Measurements from ENCODE around the gene FAM120AOS.

The FAM120AOS gene

GRCh38 chr9:93466416-93467061, 13.2 kb upstream of the FAM120AOS start:
- Histone ChIP-seq H3K36me3 (ENCODE audit: control insufficient read depth, insufficient read depth, low read length) (no peaks in the 10 kb centered on the region), H3K4me1 (ENCODE audit: control insufficient read depth, insufficient read depth, low read length) (peaks cover 69% of the 10 kb centered on the region), H3K9ac (ENCODE audit: low read length) (peak overlapping the region; percentile 53), H3K27me3 (ENCODE audit: control insufficient read depth, insufficient read depth, low read length) (no peaks in the 10 kb centered on the region), H3K4me3 (ENCODE audit: low read length) (no peak overlapping the region), H3K9me3 (ENCODE audit: control insufficient read depth, low read length) (no peaks in the 10 kb centered on the region)

- H3K36me3 ChIP-seq (ENCODE audit: control insufficient read depth, insufficient read depth, low read length) = no peaks in the 10 kb centered on the region
- peaks cover 71% of the 10 kb centered on the region for H3K4me1 ChIP-seq (ENCODE audit: control insufficient read depth, insufficient read depth, low read length)
- H3K4me3 ChIP-seq (ENCODE audit: low read length) = no peak overlapping the region
- peak overlapping the region; percentile 53 for H3K9ac ChIP-seq (ENCODE audit: low read length)
- H3K9me3 ChIP-seq (ENCODE audit: control insufficient read depth, low read length) = no peaks in the 10 kb centered on the region
- H3K27me3 ChIP-seq (ENCODE audit: control insufficient read depth, insufficient read depth, low read length) = no peaks in the 10 kb centered on the region
Measured at GRCh38 chr9:93465855-93466254, 12.5 kb upstream of the FAM120AOS start.

- peak overlapping the region; percentile 37 for H3K9ac ChIP-seq (ENCODE audit: low read length)
- no peaks in the 10 kb centered on the region for H3K27me3 ChIP-seq (ENCODE audit: control insufficient read depth, insufficient read depth, low read length)
- peaks cover 68% of the 10 kb centered on the region for H3K4me1 ChIP-seq (ENCODE audit: control insufficient read depth, insufficient read depth, low read length)
- no peaks in the 10 kb centered on the region for H3K9me3 ChIP-seq (ENCODE audit: control insufficient read depth, low read length)
- no peaks in the 10 kb centered on the region for H3K36me3 ChIP-seq (ENCODE audit: control insufficient read depth, insufficient read depth, low read length)
- H3K4me3 ChIP-seq (ENCODE audit: low read length) = no peak overlapping the region
Measured at GRCh38 chr9:93464876-93465275, 11.5 kb upstream of the FAM120AOS start.

DNA sequence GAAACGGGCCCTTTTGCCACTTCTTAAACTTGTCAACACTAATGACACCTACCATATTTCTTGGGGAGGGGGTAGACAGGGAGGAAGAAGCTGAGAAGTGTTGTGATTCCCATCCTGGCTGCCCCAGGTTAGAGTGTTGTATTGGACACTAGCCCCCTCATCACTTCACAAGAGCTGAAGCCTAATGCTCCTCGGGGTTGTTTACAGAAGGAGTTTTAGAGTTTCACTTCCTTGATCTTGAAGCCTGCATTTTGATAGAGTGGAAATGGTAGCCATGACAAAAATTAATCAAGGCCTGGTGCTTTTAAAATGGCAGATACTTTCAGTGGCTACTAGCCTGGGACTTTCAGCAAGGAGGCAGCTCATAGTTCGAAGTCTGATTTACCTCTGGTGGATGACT, 11.0 kb upstream of the FAM120AOS start:
- Histone ChIP-seq H3K4me3 (ENCODE audit: low read length) (no peak overlapping the region), H3K36me3 (ENCODE audit: control insufficient read depth, insufficient read depth, low read length) (no peaks in the 10 kb centered on the region), H3K9me3 (ENCODE audit: control insufficient read depth, low read length) (no peaks in the 10 kb centered on the region), H3K27me3 (ENCODE audit: control insufficient read depth, insufficient read depth, low read length) (no peaks in the 10 kb centered on the region), H3K4me1 (ENCODE audit: control insufficient read depth, insufficient read depth, low read length) (peaks cover 67% of the 10 kb centered on the region), H3K9ac (ENCODE audit: low read length) (peak overlapping the region; percentile 37)

DNA sequence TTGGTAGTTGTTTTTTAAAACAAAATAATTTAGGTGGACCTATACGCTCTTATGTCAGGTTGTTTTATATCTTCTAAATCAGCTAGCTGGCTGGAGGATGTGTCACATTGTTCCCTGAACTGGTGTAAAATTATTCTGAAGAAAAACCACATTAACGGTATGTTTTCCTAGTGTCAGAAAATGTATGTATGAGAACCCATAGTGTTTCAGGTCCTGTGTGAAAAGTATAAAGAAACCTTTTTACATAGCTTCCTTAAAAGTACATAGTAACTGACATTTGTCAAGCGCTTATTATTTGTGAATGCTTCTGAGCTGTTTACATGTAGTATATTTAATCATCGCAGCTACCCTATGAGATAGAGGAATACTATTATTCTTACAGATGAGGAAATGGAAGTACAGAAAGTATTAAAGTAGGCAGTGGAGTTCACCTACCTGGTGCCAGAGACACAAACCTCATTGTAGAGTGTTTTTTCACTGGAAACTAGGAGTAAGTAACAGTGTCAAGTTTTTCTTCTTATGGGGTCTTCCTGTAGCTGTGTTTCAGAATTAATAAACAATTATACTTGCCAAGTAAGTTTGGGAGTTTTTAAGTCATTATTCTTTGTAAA, 10.4 kb upstream of the FAM120AOS start:
- Histone ChIP-seq H3K4me1 (ENCODE audit: control insufficient read depth, insufficient read depth, low read length) (peaks cover 67% of the 10 kb centered on the region), H3K9me3 (ENCODE audit: control insufficient read depth, low read length) (no peaks in the 10 kb centered on the region), H3K27me3 (ENCODE audit: control insufficient read depth, insufficient read depth, low read length) (no peaks in the 10 kb centered on the region), H3K4me3 (ENCODE audit: low read length) (no peak overlapping the region), H3K9ac (ENCODE audit: low read length) (peak overlapping the region; percentile 37), H3K36me3 (ENCODE audit: control insufficient read depth, insufficient read depth, low read length) (no peaks in the 10 kb centered on the region)

GRCh38 chr9:93461821-93462220, 8.4 kb upstream of the FAM120AOS start:
- Histone ChIP-seq H3K4me1 (ENCODE audit: control insufficient read depth, insufficient read depth, low read length) (peaks cover 62% of the 10 kb centered on the region), H3K36me3 (ENCODE audit: control insufficient read depth, insufficient read depth, low read length) (no peaks in the 10 kb centered on the region), H3K9ac (ENCODE audit: low read length) (no peak overlapping the region), H3K27me3 (ENCODE audit: control insufficient read depth, insufficient read depth, low read length) (no peaks in the 10 kb centered on the region), H3K9me3 (ENCODE audit: control insufficient read depth, low read length) (no peaks in the 10 kb centered on the region), H3K4me3 (ENCODE audit: low read length) (no peak overlapping the region)

DNA sequence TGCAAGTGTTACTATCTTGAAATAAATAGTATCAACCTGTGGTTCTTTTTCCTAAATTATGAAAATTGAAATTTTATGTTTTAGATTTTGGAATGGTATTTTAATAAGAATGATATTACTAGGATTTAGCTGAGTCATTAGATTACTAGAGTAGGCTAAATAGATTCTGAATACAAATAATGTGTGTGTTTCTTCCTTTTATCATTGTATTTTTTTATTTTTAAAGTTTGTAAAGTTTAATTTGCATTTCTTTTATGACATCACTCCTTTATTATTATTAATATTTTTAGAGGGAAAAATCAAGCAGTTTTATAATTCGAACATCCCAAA, 8.0 kb upstream of the FAM120AOS start:
- H3K9me3 ChIP-seq (ENCODE audit: control insufficient read depth, low read length) = no peaks in the 10 kb centered on the region
- H3K4me1 ChIP-seq (ENCODE audit: control insufficient read depth, insufficient read depth, low read length) = peaks cover 58% of the 10 kb centered on the region
- no peaks in the 10 kb centered on the region for H3K36me3 ChIP-seq (ENCODE audit: control insufficient read depth, insufficient read depth, low read length)

GRCh38 chr9:93460689-93461413, 7.5 kb upstream of the FAM120AOS start:
- no peak overlapping the region for H3K4me3 ChIP-seq (ENCODE audit: low read length)
- no peaks in the 10 kb centered on the region for H3K36me3 ChIP-seq (ENCODE audit: control insufficient read depth, insufficient read depth, low read length)
- no peaks in the 10 kb centered on the region for H3K27me3 ChIP-seq (ENCODE audit: control insufficient read depth, insufficient read depth, low read length)
- H3K9ac ChIP-seq (ENCODE audit: low read length) = no peak overlapping the region
- no peaks in the 10 kb centered on the region for H3K9me3 ChIP-seq (ENCODE audit: control insufficient read depth, low read length)
- H3K4me1 ChIP-seq (ENCODE audit: control insufficient read depth, insufficient read depth, low read length) = peaks cover 52% of the 10 kb centered on the region

More for the DNA sequence above, 8.0 kb upstream of the FAM120AOS start:
- Histone ChIP-seq H3K9ac (ENCODE audit: low read length) (no peak overlapping the region), H3K27me3 (ENCODE audit: control insufficient read depth, insufficient read depth, low read length) (no peaks in the 10 kb centered on the region), H3K4me3 (ENCODE audit: low read length) (no peak overlapping the region)

- no peaks in the 10 kb centered on the region for H3K9me3 ChIP-seq (ENCODE audit: control insufficient read depth, low read length)
- no peaks in the 10 kb centered on the region for H3K27me3 ChIP-seq (ENCODE audit: control insufficient read depth, insufficient read depth, low read length)
- H3K4me3 ChIP-seq (ENCODE audit: low read length) = no peak overlapping the region
- H3K36me3 ChIP-seq (ENCODE audit: control insufficient read depth, insufficient read depth, low read length) = no peaks in the 10 kb centered on the region
- H3K9ac ChIP-seq (ENCODE audit: low read length) = no peak overlapping the region
- peaks cover 39% of the 10 kb centered on the region for H3K4me1 ChIP-seq (ENCODE audit: control insufficient read depth, insufficient read depth, low read length)
Measured at GRCh38 chr9:93459432-93459847, 6.1 kb upstream of the FAM120AOS start.

DNA sequence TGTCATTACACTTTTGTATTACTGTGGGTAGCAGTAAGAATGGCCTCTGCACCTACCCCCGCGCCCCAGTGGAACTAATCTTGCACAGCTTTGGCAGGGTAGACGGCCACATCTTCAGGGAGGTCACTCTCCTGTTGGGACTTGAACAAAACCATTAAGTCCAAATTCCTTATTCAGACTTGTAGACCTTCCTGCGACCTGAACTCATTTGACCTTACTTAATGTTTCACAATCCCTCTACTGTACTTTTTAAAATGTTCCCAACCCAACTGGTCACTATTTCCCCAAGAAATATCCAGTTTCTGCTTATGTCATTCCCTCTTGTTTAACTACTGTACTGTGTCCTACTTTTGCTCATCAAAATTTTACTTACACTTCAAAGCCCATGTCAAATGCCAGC, 5.3 kb upstream of the FAM120AOS start:
- H3K36me3 ChIP-seq (ENCODE audit: control insufficient read depth, insufficient read depth, low read length) = no peaks in the 10 kb centered on the region
- no peak overlapping the region for H3K9ac ChIP-seq (ENCODE audit: low read length)
- no peak overlapping the region for H3K4me3 ChIP-seq (ENCODE audit: low read length)
- no peaks in the 10 kb centered on the region for H3K9me3 ChIP-seq (ENCODE audit: control insufficient read depth, low read length)
- H3K27me3 ChIP-seq (ENCODE audit: control insufficient read depth, insufficient read depth, low read length) = no peaks in the 10 kb centered on the region
- peaks cover 32% of the 10 kb centered on the region for H3K4me1 ChIP-seq (ENCODE audit: control insufficient read depth, insufficient read depth, low read length)

GRCh38 chr9:93457006-93457405, 3.6 kb upstream of the FAM120AOS start:
- Histone ChIP-seq H3K9me3 (ENCODE audit: control insufficient read depth, low read length) (no peaks in the 10 kb centered on the region), H3K4me1 (ENCODE audit: control insufficient read depth, insufficient read depth, low read length) (peaks cover 28% of the 10 kb centered on the region), H3K27me3 (ENCODE audit: control insufficient read depth, insufficient read depth, low read length) (no peaks in the 10 kb centered on the region), H3K9ac (ENCODE audit: low read length) (no peak overlapping the region), H3K36me3 (ENCODE audit: control insufficient read depth, insufficient read depth, low read length) (no peaks in the 10 kb centered on the region), H3K4me3 (ENCODE audit: low read length) (no peak overlapping the region)

DNA sequence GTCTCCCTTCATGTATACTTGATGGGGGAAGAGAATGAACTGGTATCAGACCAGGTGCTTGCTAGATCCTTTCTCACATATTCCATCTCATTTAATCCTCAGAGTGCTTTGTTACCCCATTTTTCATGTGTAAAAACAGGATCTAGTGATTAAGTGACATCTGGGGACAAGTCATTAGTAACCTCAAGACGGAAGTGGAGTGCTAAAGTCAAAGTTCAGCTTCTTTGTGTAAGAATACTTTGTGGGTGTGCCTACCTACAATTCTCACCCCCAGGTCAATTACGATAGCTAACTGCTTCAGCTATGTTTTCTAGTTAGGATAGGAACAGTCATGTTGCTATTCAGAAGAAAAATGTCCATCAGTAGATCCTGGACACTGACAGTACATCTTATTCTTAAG, 3.1 kb upstream of the FAM120AOS start:
- Histone ChIP-seq H3K36me3 (ENCODE audit: control insufficient read depth, insufficient read depth, low read length) (no peaks in the 10 kb centered on the region), H3K9ac (ENCODE audit: low read length) (no peak overlapping the region), H3K9me3 (ENCODE audit: control insufficient read depth, low read length) (no peaks in the 10 kb centered on the region), H3K4me3 (ENCODE audit: low read length) (no peak overlapping the region), H3K27me3 (ENCODE audit: control insufficient read depth, insufficient read depth, low read length) (no peaks in the 10 kb centered on the region), H3K4me1 (ENCODE audit: control insufficient read depth, insufficient read depth, low read length) (peaks cover 28% of the 10 kb centered on the region)

Data from mucosa of stomach (tissue), 1 donor.